Fibroblast of the aortic adventitia (primary cell): ENCODE results near the gene AKNA. TPM values are rescaled to one million over a fixed set of nuclear protein-coding genes. Genes with fewer than 3 reads are reported as not detected.

Experiments used
- DNase-seq: peaks from one replicate; pipeline ENCODE4 v3.0.0-alpha.2; 2010; ENCODE audit warnings: low read depth
- H3K4me3 ChIP-seq: 2 replicates; pipeline ENCODE4 v1.5.1; 2011; ENCODE audit warnings: low read depth, mild to moderate bottlenecking, control low read depth, low read length, moderate library complexity
- CTCF ChIP-seq: IDR thresholded peaks from 2 replicates; pipeline ENCODE4 v1.5.1; 2011; ENCODE audit warnings: mild to moderate bottlenecking, low read length, control low read depth, inconsistent platforms; ENCODE audit not compliant: insufficient read depth
- total RNA-seq: library from RNA; depleted of rRNA; stranded (reverse); fragments of >200 nt; gene quantifications from 2 replicates; pipeline ENCODE4 v1.2.3, GENCODE V29; 2012; ENCODE audit warnings: low replicate concordance

Gene AKNA
- total RNA-seq, 1 donor = 22.3 TPM

- TF ChIP-seq CTCF = no peak
- peak; percentile 87 for DNase-seq
- no peak overlapping the region for H3K4me3 ChIP-seq
These were observed 70.0 kb downstream of the AKNA start for GRCh38 chr9:114317665-114318357.

DNA sequence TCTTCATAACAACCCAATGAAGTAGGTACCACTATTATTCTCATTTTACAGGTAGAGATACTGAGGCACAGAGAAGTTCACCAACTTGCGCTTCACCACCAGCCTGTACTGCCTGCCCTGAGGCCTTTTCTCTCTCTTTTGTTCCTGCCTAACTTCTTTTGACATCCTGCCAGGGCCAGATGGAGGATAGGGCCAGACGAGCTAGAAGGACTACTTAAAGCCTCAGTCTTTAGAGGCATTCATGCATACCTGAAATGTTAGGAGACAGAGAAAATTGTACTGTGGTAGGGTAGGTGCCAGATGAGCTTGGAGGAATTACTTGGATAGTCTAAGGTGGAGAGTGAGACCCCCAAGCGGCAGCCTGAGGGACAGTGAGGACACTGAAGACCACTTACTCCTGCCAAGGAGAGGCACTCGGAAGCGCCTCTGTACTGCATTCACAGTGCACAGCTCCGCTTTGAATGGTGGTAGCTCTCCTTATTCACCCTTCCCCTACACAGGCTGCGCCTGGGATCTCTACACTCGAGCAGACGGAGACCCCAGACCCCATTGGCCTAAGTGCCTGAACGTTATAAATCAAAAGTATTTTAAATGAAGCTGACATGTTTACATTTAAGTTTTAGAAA lies 71.1 kb downstream of the AKNA start:
- H3K4me3 ChIP-seq = no peak overlapping the region
- no peak for TF ChIP-seq CTCF
- no peak for DNase-seq

DNA sequence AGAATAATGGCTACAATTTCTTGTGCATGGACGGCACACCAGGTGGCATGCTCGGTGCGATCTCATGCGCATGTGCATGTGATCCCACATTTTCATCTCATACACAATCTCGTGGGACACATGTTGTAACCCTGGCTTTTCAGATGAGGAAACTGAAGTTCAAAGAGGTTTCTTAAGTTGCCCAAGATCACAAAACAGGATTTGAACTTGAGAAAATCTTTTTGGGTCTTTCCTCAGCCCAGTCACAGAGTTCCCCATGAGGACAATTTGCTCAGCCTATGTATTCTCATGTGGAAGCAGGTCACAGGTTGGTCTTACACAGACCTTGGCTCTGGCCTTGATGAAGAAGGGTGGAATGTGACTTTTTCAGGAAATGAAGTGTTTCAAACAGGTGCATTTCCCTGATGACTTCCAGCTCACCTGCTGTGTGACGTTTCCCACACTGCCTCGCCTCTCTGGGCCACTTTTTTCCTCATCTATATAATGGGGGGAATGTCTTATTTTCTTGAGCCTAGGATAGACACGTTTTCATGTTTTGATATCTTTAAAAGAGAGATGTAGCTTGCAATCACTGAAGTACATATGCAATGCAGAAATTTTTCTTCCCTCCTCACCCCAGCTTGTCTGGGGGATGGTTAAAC lies 71.9 kb downstream of the AKNA start:
- no peak for TF ChIP-seq CTCF
- H3K4me3 ChIP-seq = no peak overlapping the region
- DNase-seq = no peak

DNA sequence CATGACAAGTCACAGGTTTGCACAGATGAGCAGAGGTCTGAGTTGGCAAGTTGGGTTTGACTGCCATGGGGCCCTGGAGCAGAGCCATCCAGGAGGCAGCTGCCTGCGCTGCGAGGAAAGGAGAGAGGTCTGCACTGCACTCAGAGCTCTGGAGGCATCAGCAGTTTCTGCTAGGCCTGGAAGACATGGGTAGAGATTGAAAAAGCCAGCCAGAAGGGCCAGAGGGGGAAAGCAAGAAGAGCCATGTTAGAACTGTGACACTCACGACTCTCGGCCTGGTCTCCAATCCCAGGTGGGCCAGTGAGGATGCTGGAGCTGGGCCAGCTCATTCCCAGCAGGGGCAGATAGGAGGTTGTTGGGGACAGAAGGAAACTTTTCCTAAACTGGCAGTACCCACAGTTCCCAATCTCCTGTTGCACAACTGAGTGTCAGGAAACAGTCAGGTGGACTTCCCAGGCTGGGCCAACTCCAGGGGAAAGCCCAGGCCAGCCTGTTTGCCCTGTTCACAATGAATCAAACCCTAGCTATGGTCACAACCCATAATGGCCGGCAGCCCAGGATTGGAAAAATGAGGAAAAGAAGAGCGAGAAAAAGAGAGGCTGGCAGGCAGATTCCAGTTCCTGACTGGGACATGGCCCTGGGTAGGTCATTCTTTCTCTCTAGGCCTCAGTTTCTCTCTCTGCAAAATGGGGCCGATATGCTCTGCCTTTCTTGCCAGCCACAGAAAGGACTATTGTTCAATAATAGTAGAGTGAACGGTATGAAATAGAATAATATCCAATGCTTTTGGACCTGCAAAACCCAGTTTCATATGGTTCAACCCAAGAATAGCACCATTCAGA lies 72.7 kb downstream of the AKNA start:
- H3K4me3 ChIP-seq = no peak overlapping the region
- TF ChIP-seq CTCF = no peak
- peak; percentile 33 for DNase-seq

GRCh38 chr9:114314256-114314867 lies 73.4 kb downstream of the AKNA start:
- no peak for DNase-seq
- no peak for TF ChIP-seq CTCF
- no peak overlapping the region for H3K4me3 ChIP-seq

DNA sequence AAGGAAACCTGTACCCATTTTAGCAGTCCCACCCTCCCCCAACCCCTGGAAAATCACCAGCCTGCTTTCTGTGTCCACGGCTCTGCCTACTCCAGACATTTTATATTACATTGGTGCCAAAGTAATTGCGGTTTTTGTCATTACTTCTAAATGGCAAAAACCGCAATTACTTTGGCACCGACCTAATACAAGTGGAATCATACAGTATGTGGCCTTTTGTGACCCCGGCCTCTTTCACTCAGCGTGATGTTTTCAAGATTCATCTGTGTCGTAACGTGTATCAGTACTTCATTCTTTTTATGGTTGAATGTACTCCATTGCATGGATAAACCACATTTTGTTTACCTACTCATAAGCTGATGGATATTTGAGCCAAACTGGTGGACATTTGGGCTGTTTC lies 74.6 kb downstream of the AKNA start:
- DNase-seq = no peak
- TF ChIP-seq CTCF = no peak
- no peak overlapping the region for H3K4me3 ChIP-seq
